ENCODE results near the gene FOXO3.

DNA sequence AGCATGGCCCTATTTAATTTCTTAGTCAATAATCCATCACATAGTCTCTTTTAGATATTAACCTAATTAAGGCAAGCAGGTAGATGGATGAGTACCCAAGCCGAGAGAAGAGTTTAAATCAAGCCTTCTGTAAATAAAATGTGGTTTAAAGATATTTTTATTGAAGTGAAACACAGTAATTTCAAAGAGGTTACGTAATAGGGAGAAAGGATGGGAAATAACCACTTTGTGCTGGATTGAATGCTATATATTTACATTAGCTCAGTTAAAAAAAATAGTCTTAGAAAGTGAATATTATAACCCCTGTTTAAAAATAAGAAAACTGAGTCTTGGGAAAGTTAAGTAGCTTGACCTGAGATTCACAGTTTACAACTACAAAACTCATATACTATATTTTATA lies 37.0 kb upstream of the FOXO3 start:
- TF ChIP-seq CTCF (IDR thresholded peaks at IDR 0.05) (no peak), POLR2A (IDR thresholded peaks at IDR 0.05) (no peak), EP300 (IDR thresholded peaks at IDR 0.05; ENCODE audit: low read depth) (no peak)
